ENCODE data around the gene RTP2. TPM values are rescaled to one million over a fixed set of nuclear protein-coding genes. Genes with fewer than 3 reads are reported as not detected.

Gene RTP2
- total and polyA plus RNA-seq, 2 donors (not counting 3 experiments of a cell fraction or from before 2014, with no cell fraction given), result not detected

- Histone ChIP-seq H3K9ac (replicated peaks; ENCODE audit: extremely low read depth, insufficient read depth, low read length) (no peak overlapping the region), H3K9me3 (replicated peaks; ENCODE audit: control insufficient read depth, insufficient read depth, low read length) (no peaks in the 10 kb centered on the region), H3K79me2 (ENCODE audit: control insufficient read depth, insufficient read depth, low read length) (peaks cover 18% of the 10 kb centered on the region), H3K9me1 (replicated peaks; ENCODE audit: control insufficient read depth, extremely low read depth, insufficient read depth, low read length) (no peaks in the 10 kb centered on the region), H2AFZ (ENCODE audit: low read depth, low read length) (no peak overlapping the region), H4K20me1 (replicated peaks; ENCODE audit: control insufficient read depth, extremely low read depth, insufficient read depth, low read length) (no peaks in the 10 kb centered on the region), H3K4me1 (ENCODE audit: control insufficient read depth, extremely low read depth, insufficient read depth, low read length) (peaks cover 25% of the 10 kb centered on the region), H3K27ac (ENCODE audit: insufficient read depth, low read depth, low read length) (no peak overlapping the region), H3K4me3 (replicated peaks in 1 of 3; ENCODE audit: insufficient read depth in 1 of 3, low read depth in 1 of 3, low read length in 3 of 3) (no peak overlapping the region), H3K4me2 (ENCODE audit: insufficient read depth, low read length) (no peak overlapping the region), H3K36me3 (ENCODE audit: control insufficient read depth in 2 of 2, extremely low read depth in 1 of 2, insufficient read depth in 2 of 2, low read length in 2 of 2) (peaks cover 5 to 9% of the 10 kb centered on the region in 2 experiments), H3K27me3 (ENCODE audit: control insufficient read depth in 2 of 2, insufficient read depth in 2 of 2, low read length in 2 of 2) (no peaks in the 10 kb centered on the region)
- ChIA-PET POLR2A (no interaction called here), CTCF (interaction anchor here (0.6 kb wide), 1 partner anchor 433 kb away, joined by 3 read pairs; no protein-coding TSS in a partner anchor)
- FAIRE-seq, result no peak
- intact Hi-C loops (cut with micrococcal nuclease) (no loop called here), dilution Hi-C loops (cut with MboI; ENCODE audit: extremely low pct_ligation_motif_present, low sequenced_read_pairs) (loop anchor here (25.0 kb wide), 1 partner anchor 927 kb away; no protein-coding TSS in a partner anchor)
- TF ChIP-seq POLR2AphosphoS5 (IDR thresholded peaks at IDR 0.05; ENCODE audit: insufficient read depth, low read depth, low read length), result no peak
- no peak for TF ChIP-seq JUN (IDR thresholded peaks at IDR 0.05; ENCODE audit: borderline replicate concordance, insufficient read depth, insufficient read length, low read depth)
- no peak for TF ChIP-seq MYC (IDR thresholded peaks at IDR 0.05; ENCODE audit: low read depth, low read length)
- TF ChIP-seq POLR2A (IDR thresholded peaks at IDR 0.05; ENCODE audit: low read depth, low read length), result no peak
- no peak for TF ChIP-seq GATA2 (IDR thresholded peaks at IDR 0.05; ENCODE audit: insufficient read depth, insufficient read length, low read depth, low read length)
- no peak for TF ChIP-seq FOS (IDR thresholded peaks at IDR 0.05; ENCODE audit: borderline replicate concordance, insufficient read depth, low read length)
- TF ChIP-seq MAX (IDR thresholded peaks at IDR 0.05; ENCODE audit: insufficient read depth, insufficient read length), result no peak
- no peak for TF ChIP-seq CTCF (IDR thresholded peaks at IDR 0.05; ENCODE audit: extremely low read depth in 1 of 2, insufficient read depth in 1 of 2, low read depth in 1 of 2, low read length in 2 of 2)
- TF ChIP-seq EZH2 (IDR thresholded peaks at IDR 0.05; ENCODE audit: borderline replicate concordance, low read depth, low read length, severe bottlenecking), result no peak
- no peak for DNase-seq (ENCODE audit: low read depth, low spot score)
- no TSS peak for BruUV-seq (replicated peaks)
Measured at GRCh38 chr3:187734841-187735240, 32.5 kb upstream of the RTP2 start.
